Measurements from ENCODE around the gene ZAR1.

ZAR1 gene

GRCh38 chr4:48490680-48491513, 845 bp downstream of the ZAR1 start:
- no peak for DNase-seq

- no peak for DNase-seq
These were observed 1.6 kb downstream of the ZAR1 start for GRCh38 chr4:48491514-48492176.

- no peak for DNase-seq
These were observed 3.5 kb downstream of the ZAR1 start for GRCh38 chr4:48493452-48494100.

- DNase-seq, result no peak
These were observed 5.9 kb downstream of the ZAR1 start for GRCh38 chr4:48495941-48496340.

DNA sequence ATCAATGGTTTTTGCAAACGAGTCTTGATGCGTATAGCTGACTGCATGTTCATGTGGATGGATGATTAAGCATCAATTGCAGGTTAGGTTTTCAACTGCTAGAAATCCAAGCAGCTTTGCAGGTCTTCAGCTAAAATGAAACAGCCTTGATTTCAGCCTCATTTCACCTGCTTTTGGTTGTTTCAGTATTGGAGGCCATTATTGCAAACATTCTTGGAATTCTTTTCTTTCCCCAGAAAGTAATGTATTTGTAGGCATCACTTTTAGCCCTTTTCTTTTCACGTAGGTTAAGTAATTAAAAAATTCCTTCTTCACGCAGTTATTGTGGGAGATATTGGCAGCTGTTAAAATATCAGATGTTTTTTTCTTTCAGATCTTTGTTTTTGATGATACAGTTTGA, 8.8 kb downstream of the ZAR1 start:
- DNase-seq, result no peak

- DNase-seq, result no peak
These were observed 9.6 kb downstream of the ZAR1 start for GRCh38 chr4:48499551-48500066.

- no peak for DNase-seq
These were observed 13.4 kb downstream of the ZAR1 start for GRCh38 chr4:48503233-48504025.

GRCh38 chr4:48504026-48504330, 13.9 kb downstream of the ZAR1 start:
- no peak for DNase-seq

GRCh38 chr4:48504352-48504751, 14.3 kb downstream of the ZAR1 start:
- no peak for DNase-seq

- DNase-seq, result no peak
These were observed 16.7 kb downstream of the ZAR1 start for GRCh38 chr4:48506716-48507115.

DNA sequence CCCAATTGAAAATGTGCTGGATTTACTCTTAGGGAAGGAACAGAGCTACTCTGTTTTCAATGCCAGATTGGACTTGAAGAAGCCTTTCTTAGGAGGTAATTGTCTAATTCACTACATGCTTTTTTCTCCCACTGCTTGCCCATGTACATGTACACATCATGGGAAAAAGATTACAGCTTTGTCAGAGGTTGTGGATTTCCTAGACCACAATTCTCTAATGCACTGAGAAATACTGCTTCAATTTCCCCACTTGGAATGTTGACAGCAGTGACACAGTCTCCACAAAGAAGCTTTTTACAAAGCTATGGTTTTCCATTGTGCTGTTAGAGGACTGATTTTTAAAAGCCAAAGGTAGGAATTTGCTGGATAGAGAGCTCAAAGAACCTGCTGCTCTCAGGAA, 19.5 kb downstream of the ZAR1 start:
- no peak for DNase-seq

- no peak for DNase-seq
These were observed 28.1 kb downstream of the ZAR1 start for GRCh38 chr4:48518143-48518542.

GRCh38 chr4:48526406-48526805, 36.4 kb downstream of the ZAR1 start:
- DNase-seq, result no peak

- DNase-seq, result no peak
These were observed 48.3 kb downstream of the ZAR1 start for GRCh38 chr4:48538358-48538757.

DNA sequence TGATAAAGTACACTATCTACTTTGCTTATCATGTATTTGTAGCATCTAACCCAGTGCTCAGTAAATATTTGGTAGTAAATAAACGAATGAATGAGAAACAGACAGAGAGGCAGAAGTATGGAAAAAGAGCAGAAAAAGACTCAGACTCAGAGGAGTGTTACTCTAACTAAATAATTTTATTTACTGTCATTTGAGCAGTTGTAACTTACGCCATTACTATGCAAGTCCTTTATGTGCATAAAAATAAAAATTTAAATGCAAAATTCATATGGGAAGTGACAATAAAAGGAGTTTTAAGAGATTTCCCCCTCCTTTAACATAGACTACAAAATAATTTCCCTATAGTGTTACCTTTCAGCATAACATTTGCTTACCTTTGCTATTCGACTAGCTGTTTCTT, 49.5 kb downstream of the ZAR1 start:
- no peak for DNase-seq

DNA sequence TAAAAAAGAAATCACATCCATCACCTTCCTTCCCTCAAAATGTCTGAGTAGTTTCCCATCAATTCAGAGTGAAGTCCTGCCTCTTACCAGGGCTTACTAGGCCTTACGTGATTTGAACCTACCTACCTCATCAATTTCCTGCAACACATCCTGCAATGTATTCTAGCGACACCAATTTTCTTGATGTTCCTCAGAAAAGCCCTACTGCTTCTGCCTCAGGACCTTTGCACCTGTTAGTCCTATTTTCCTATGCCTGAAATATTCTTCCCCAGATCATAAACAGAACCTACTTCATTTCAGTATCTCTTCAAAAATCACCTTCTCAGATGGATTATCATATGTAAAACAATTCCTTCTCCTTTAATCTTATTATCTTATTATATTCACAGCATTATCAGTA, 52.8 kb downstream of the ZAR1 start:
- DNase-seq, result no peak

- DNase-seq, result no peak
These were observed 53.7 kb downstream of the ZAR1 start for GRCh38 chr4:48543796-48544195.
